Mesothelial cell of epicardium (in vitro differentiated cells): ENCODE measurements around the gene APPL2. TPM values are rescaled to one million over a fixed set of nuclear protein-coding genes. Genes with fewer than 3 reads are reported as not detected.

Source experiments
- DNase-seq, 2 experiments: peaks; one replicate each; pipeline ENCODE4 v3.0.0; 2021; ENCODE audit warnings: low spot score in 2 of 2; ENCODE audit not compliant: unreplicated experiment in 2 of 2
- H3K27ac Mint-ChIP-seq: 2 replicates; pipeline ENCODE4 v1.8.0; 2021; ENCODE audit warnings: mixed read lengths
- H3K27me3 Mint-ChIP-seq: 2 replicates; pipeline ENCODE4 v1.8.0; 2021; ENCODE audit warnings: low read depth, mixed read lengths
- H3K36me3 Mint-ChIP-seq: 2 replicates; pipeline ENCODE4 v1.8.0; 2021; ENCODE audit warnings: mixed read lengths
- H3K4me1 Mint-ChIP-seq: 2 replicates; pipeline ENCODE4 v1.8.0; 2021; ENCODE audit warnings: mixed read lengths
- H3K4me3 Mint-ChIP-seq: 2 replicates; pipeline ENCODE4 v1.8.0; 2021; ENCODE audit warnings: mild to moderate bottlenecking, moderate library complexity, mixed read lengths
- H3K9me3 Mint-ChIP-seq: 2 replicates; pipeline ENCODE4 v1.8.0; 2021; ENCODE audit warnings: mixed read lengths
- total RNA-seq: library from RNA; stranded (reverse); gene quantifications from 3 replicates; pipeline ENCODE4 v1.2.1, GENCODE V29; 2021
- TF ChIP-seq, protein P1 (sequence below): fragments of 200-600 bp; sonication (generic); IDR thresholded peaks from one replicate; pipeline ENCODE4 v1.5.0; 2021; ENCODE audit warnings: antibody characterized with exemption; ENCODE audit not compliant: unreplicated experiment

APPL2 gene
- total RNA-seq, 1 donor from 2014 or later = 66.9 TPM

DNA sequence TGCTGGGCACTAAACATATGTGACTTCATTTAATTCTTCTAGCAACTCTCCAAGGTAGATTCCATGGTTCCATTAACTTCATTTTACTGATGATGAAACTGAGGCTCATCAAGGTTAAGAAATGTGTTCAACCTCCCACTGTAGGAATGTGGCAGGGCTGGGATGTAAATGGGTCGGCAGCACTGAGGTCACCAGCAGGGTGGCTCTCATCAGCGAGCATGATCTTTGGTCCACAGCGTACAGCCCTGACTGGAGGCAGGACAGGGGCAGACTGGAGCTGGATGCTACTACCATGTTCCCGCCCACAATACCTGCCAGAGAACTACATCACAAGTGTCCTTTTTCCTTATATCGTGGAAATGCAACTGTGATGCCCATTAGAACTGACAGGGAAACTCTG is 4.6 kb downstream of the APPL2 start:
- no peaks in the 10 kb centered on the region for H3K27me3 Mint-ChIP-seq
- TF ChIP-seq, protein P1, sequence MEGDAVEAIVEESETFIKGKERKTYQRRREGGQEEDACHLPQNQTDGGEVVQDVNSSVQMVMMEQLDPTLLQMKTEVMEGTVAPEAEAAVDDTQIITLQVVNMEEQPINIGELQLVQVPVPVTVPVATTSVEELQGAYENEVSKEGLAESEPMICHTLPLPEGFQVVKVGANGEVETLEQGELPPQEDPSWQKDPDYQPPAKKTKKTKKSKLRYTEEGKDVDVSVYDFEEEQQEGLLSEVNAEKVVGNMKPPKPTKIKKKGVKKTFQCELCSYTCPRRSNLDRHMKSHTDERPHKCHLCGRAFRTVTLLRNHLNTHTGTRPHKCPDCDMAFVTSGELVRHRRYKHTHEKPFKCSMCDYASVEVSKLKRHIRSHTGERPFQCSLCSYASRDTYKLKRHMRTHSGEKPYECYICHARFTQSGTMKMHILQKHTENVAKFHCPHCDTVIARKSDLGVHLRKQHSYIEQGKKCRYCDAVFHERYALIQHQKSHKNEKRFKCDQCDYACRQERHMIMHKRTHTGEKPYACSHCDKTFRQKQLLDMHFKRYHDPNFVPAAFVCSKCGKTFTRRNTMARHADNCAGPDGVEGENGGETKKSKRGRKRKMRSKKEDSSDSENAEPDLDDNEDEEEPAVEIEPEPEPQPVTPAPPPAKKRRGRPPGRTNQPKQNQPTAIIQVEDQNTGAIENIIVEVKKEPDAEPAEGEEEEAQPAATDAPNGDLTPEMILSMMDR = no peak
- peaks cover 40% of the 10 kb centered on the region for H3K4me1 Mint-ChIP-seq
- no peak for DNase-seq
- peaks cover 17% of the 10 kb centered on the region for H3K36me3 Mint-ChIP-seq
- no peaks in the 10 kb centered on the region for H3K9me3 Mint-ChIP-seq
- no peak overlapping the region for H3K27ac Mint-ChIP-seq
- H3K4me3 Mint-ChIP-seq = no peak overlapping the region

- H3K27me3 Mint-ChIP-seq = no peaks in the 10 kb centered on the region
- TF ChIP-seq, protein P1 = no peak
- H3K36me3 Mint-ChIP-seq = peaks cover 22% of the 10 kb centered on the region
- no peak for DNase-seq
- H3K4me3 Mint-ChIP-seq = no peak overlapping the region
- no peak overlapping the region for H3K27ac Mint-ChIP-seq
- H3K9me3 Mint-ChIP-seq = no peaks in the 10 kb centered on the region
- peaks cover 36% of the 10 kb centered on the region for H3K4me1 Mint-ChIP-seq
These were observed 6.6 kb downstream of the APPL2 start for GRCh38 chr12:105229371-105229770.

DNA sequence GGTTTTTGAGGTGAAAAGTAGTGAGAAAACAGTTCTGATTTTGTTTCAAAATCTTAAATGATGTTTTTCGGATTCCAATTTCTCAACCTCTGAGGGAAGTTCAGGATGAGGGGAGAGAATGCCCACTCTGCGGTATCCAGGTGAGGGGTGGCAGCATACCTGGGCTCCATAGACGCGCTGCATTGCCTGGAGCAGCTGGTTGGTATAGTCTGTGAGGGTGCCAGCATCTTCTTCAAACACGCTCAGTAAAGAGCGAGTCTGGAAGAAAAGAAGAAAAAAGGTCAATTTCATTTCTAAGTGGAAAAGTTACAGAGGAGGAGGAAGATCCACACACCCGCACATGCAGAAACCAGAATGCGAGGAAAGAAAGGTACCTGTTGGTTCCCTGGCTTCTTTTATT is 7.0 kb downstream of the APPL2 start:
- H3K36me3 Mint-ChIP-seq = peaks cover 22% of the 10 kb centered on the region
- H3K9me3 Mint-ChIP-seq = no peaks in the 10 kb centered on the region
- H3K27me3 Mint-ChIP-seq = no peaks in the 10 kb centered on the region
- no peak overlapping the region for H3K27ac Mint-ChIP-seq
- DNase-seq = no peak
- no peak overlapping the region for H3K4me3 Mint-ChIP-seq
- H3K4me1 Mint-ChIP-seq = peaks cover 31% of the 10 kb centered on the region
- TF ChIP-seq, protein P1 = no peak

- Mint-ChIP-seq H3K36me3 (peaks cover 22% of the 10 kb centered on the region), H3K27ac (no peak overlapping the region), H3K27me3 (no peaks in the 10 kb centered on the region), H3K9me3 (no peaks in the 10 kb centered on the region), H3K4me3 (no peak overlapping the region), H3K4me1 (peaks cover 27% of the 10 kb centered on the region)
- DNase-seq = no peak
- TF ChIP-seq, protein P1 = no peak
These were observed 7.5 kb downstream of the APPL2 start for GRCh38 chr12:105228494-105228893.

DNA sequence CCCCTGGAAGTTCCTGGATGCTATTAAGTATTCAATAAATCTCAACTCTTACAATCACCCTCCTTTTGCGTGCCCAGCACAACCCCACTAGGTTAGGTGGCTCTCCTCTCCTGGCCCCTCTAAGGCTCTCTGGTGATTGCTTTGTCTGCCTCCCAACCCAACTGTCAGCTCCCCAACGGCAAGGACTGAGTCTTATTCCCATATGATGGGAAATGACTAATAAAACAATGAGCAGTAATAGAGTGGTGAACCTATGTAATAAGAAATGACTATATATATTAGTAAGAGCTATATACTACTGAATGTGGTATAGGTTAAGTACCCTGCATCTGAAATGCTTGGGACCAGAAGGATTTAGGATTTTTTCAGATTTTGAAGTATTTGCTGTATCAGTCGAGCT is 8.1 kb downstream of the APPL2 start:
- peaks cover 21% of the 10 kb centered on the region for H3K4me1 Mint-ChIP-seq
- no peaks in the 10 kb centered on the region for H3K9me3 Mint-ChIP-seq

DNA sequence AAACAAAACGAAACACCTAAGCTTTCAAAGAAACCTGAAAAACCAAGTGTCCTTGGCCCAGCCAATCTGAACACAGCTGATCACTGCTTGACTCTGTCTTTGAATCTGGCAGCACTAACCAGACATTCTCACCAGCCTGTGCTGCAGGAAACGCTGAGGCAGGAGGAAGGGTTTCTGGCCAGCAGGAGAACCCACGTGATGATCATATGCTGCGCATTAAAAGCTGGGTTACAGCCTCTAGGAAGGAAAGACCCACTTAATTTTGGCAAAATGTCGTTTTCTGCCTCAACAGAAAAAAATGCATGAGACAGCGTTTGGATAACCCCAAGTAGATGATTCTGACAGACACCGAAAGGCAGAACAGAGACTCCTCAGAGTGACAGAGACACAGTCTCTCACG is 9.8 kb downstream of the APPL2 start:
- H3K27ac Mint-ChIP-seq = peak overlapping the region; percentile 28
- peaks cover 13% of the 10 kb centered on the region for H3K4me1 Mint-ChIP-seq
- H3K4me3 Mint-ChIP-seq = no peak overlapping the region
- H3K36me3 Mint-ChIP-seq = peaks cover 33% of the 10 kb centered on the region
- H3K9me3 Mint-ChIP-seq = no peaks in the 10 kb centered on the region
- DNase-seq = no peak
- TF ChIP-seq, protein P1 = no peak
- H3K27me3 Mint-ChIP-seq = no peaks in the 10 kb centered on the region

More for the DNA sequence above, 8.1 kb downstream of the APPL2 start:
- DNase-seq = no peak
- Mint-ChIP-seq H3K27ac (no peak overlapping the region), H3K36me3 (peaks cover 22% of the 10 kb centered on the region), H3K4me3 (no peak overlapping the region), H3K27me3 (no peaks in the 10 kb centered on the region)
- TF ChIP-seq, protein P1 = no peak
